SU-DHL-6 (cell line): ENCODE data around the gene IQGAP1.

Experiments
- CTCF ChIP-seq: fragments of 200-600 bp; sonication (generic); IDR thresholded peaks from one replicate; pipeline ENCODE4 v1.5.1; 2017; ENCODE audit warnings: antibody characterized with exemption, mild to moderate bottlenecking, low read length, moderate library complexity; ENCODE audit not compliant: insufficient read depth, poor library complexity, severe bottlenecking
- EZH2phosphoT487 ChIP-seq: fragments of 200-600 bp; sonication (generic), shearing (Covaris generic); conservative IDR thresholded peaks from 2 replicates; pipeline ENCODE4 v1.6.1; 2018; ENCODE audit warnings: mild to moderate bottlenecking, antibody characterized with exemption, low read length, moderate library complexity, mixed read lengths

GRCh38 chr15:90358124-90359033, 29.7 kb upstream of the IQGAP1 start:
- TF ChIP-seq CTCF (no peak), EZH2phosphoT487 (no peak)
